Erythroblast (primary cell): ENCODE data around the gene STARD13.

Experiments
- GATA1 ChIP-seq: IDR thresholded peaks from 2 replicates; pipeline ENCODE4 v1.6.1; 2011; ENCODE audit warnings: low read depth, mild to moderate bottlenecking, control low read depth, low read length, moderate library complexity
- POLR2A ChIP-seq: IDR thresholded peaks from 2 replicates; pipeline ENCODE4 v1.6.1; 2011; ENCODE audit warnings: mild to moderate bottlenecking, low read length

- TF ChIP-seq POLR2A (no peak), GATA1 (no peak)
Measured at GRCh38 chr13:33244907-33245287, 40.7 kb downstream of the STARD13 start.
